HCT116 (cell line): Measurements from ENCODE around the gene KRT6A. TPM values are rescaled to one million over a fixed set of nuclear protein-coding genes. Genes with fewer than 3 reads are reported as not detected.
A peak's percentile ranks its signal among the peaks of the same experiment; 100 is the strongest.

Experiments used
- ATAC-seq: fragments of 200-7000 bp; cut with Tn5 transposase; 2 replicates; pipeline ENCODE4 v1.9.1; 2020; ENCODE audit warnings: mild to moderate bottlenecking, moderate library complexity
- BruUV-seq: library from RNA; stranded (reverse); fragments of 400-500 nt; replicated peaks from 2 replicates; lab custom pipeline; 2021; lab: Mats Ljungman, UMichigan
- CTCF ChIA-PET: fragments of 300-600 bp; sonication (Branson Sonifier 250); formaldehyde crosslinking; loops from one replicate; lab custom pipeline; 2021; ENCODE audit warnings: antibody characterized with exemption; lab: Charles Lee
- POLR2A ChIA-PET: fragments of 300-600, 350-600 bp; sonication (Branson Sonifier 250); formaldehyde crosslinking; loops from one replicate; lab custom pipeline; 2021; ENCODE audit warnings: antibody characterized with exemption; lab: Charles Lee
- RAD21 ChIA-PET, 2 experiments: fragments of 300-600 bp; sonication (Branson Sonifier 250); formaldehyde crosslinking; loops; one replicate each; lab custom pipeline; 2023; ENCODE audit warnings: low total read pairs in 2 of 2; ENCODE audit not compliant: uncharacterized antibody in 2 of 2, unreplicated experiment in 2 of 2, low non-redundant PET in 1 of 2; lab: Charles Lee
- DNase-seq: peaks from one replicate; pipeline ENCODE4 v3.0.0-alpha.2; 2010; ENCODE audit warnings: low read depth, low spot score
- H2AFZ ChIP-seq: fragments of 200-600 bp; shearing (Covaris generic), sonication (generic); 2 replicates; pipeline ENCODE4 v1.6.1; 2017; ENCODE audit warnings: low read depth, mixed run types, mixed read lengths, antibody characterized with exemption, low read length; ENCODE audit not compliant: poor library complexity, severe bottlenecking
- H3K27ac ChIP-seq: 2 replicates; pipeline ENCODE4 v1.5.1; 2012; ENCODE audit warnings: low read depth, low read length
- H3K27me3 ChIP-seq: fragments of 200-600 bp; sonication (generic); 2 replicates; pipeline ENCODE4 v1.6.1; 2016; ENCODE audit warnings: mixed run types, low read length, mixed read lengths; ENCODE audit not compliant: insufficient read depth
- H3K36me3 ChIP-seq, 2 experiments: fragments of 200-500 bp in 1 of 2; fragments of 200-600 bp in 1 of 2; sonication (Bioruptor generic) in 1 of 2; sonication (generic) in 1 of 2; 2 replicates each; pipeline versions ENCODE4 v1.5.1 to v1.6.1; 2014 to 2016; ENCODE audit warnings: low read length in 2 of 2, inconsistent platforms in 1 of 2, mixed read lengths in 1 of 2, mixed run types in 1 of 2; ENCODE audit not compliant: insufficient read depth in 2 of 2, control insufficient read depth in 1 of 2
- H3K4me1 ChIP-seq, 2 experiments: fragments of 200-600 bp in 1 of 2; sonication (generic) in 1 of 2; 2 replicates each; pipeline versions ENCODE4 v1.5.1 to v1.6.1; 2012 to 2017; ENCODE audit warnings: low read length in 2 of 2, inconsistent platforms in 1 of 2, mild to moderate bottlenecking in 1 of 2, mixed read lengths in 1 of 2, mixed run types in 1 of 2, moderate library complexity in 1 of 2; ENCODE audit not compliant: insufficient read depth in 2 of 2, control insufficient read depth in 1 of 2
- H3K4me2 ChIP-seq: fragments of 200-600 bp; sonication (generic); 2 replicates; pipeline ENCODE4 v1.6.1; 2017; ENCODE audit warnings: mixed run types, low read length, mixed read lengths
- H3K4me3 ChIP-seq, 2 experiments: fragments of 200-600 bp in 1 of 2; sonication (generic) in 1 of 2; replicated peaks in 1 of 2; 2 replicates each; pipeline ENCODE4 v1.5.1; 2011 to 2016; ENCODE audit warnings: low read length in 2 of 2, control low read depth in 1 of 2, low read depth in 1 of 2, mild to moderate bottlenecking in 1 of 2, mixed read lengths in 1 of 2, mixed run types in 1 of 2
- H3K79me2 ChIP-seq: fragments of 200-600 bp; sonication (generic); 2 replicates; pipeline ENCODE4 v1.6.1; 2017; ENCODE audit warnings: mild to moderate bottlenecking, mixed run types, low read length, moderate library complexity, mixed read lengths; ENCODE audit not compliant: insufficient read depth
- H3K9ac ChIP-seq: fragments of 200-600 bp; sonication (generic); 2 replicates; pipeline ENCODE4 v1.6.1; 2016; ENCODE audit warnings: low read length, mixed read lengths
- H3K9me2 ChIP-seq: fragments of 200-600 bp; sonication (generic), shearing (Covaris generic); 2 replicates; pipeline ENCODE4 v1.6.1; 2017; ENCODE audit warnings: mixed run types, mild to moderate bottlenecking, moderate library complexity; ENCODE audit not compliant: insufficient read depth
- H3K9me3 ChIP-seq, 2 experiments: fragments of 200-500 bp in 1 of 2; fragments of 200-600 bp in 1 of 2; sonication (Bioruptor generic) in 1 of 2; sonication (generic) in 1 of 2; 2 replicates each; pipeline ENCODE4 v1.6.1; 2014 to 2017; ENCODE audit warnings: low read length in 2 of 2, mixed read lengths in 2 of 2, inconsistent platforms in 1 of 2, low read depth in 1 of 2, mild to moderate bottlenecking in 1 of 2, mixed run types in 1 of 2, moderate library complexity in 1 of 2; ENCODE audit not compliant: control insufficient read depth in 1 of 2, insufficient read depth in 1 of 2
- H4K20me1 ChIP-seq: fragments of 200-600 bp; sonication (generic), shearing (Covaris generic); 2 replicates; pipeline ENCODE4 v1.6.1; 2017; ENCODE audit warnings: mixed run types, mild to moderate bottlenecking, moderate library complexity; ENCODE audit not compliant: insufficient read depth
- CBX3 ChIP-seq: IDR thresholded peaks from 2 replicates; pipeline ENCODE4 v1.6.1; 2012; ENCODE audit warnings: low read depth
- EGR1 ChIP-seq: IDR thresholded peaks from 2 replicates; pipeline ENCODE4 v1.6.1; 2012; ENCODE audit warnings: low read depth
- EZH2 ChIP-seq: fragments of 200-600 bp; sonication (generic); IDR thresholded peaks from 2 replicates; pipeline ENCODE4 v1.6.1; 2017; ENCODE audit warnings: antibody characterized with exemption, mixed run types
- POLR2A ChIP-seq: IDR thresholded peaks from 2 replicates; pipeline ENCODE4 v1.7.0; 2011; ENCODE audit warnings: borderline replicate concordance; ENCODE audit not compliant: insufficient read depth, insufficient read length; ENCODE audit errors: extremely low read depth
- SIN3A ChIP-seq: IDR thresholded peaks from 2 replicates; pipeline ENCODE4 v1.6.1; 2012; ENCODE audit warnings: low read depth
- TCF7L2 ChIP-seq: IDR thresholded peaks from 2 replicates; pipeline ENCODE4 v1.7.0; 2011; ENCODE audit warnings: borderline replicate concordance, inconsistent platforms; ENCODE audit not compliant: insufficient read depth, insufficient read length; ENCODE audit errors: extremely low read depth
- ZFX ChIP-seq: fragments of 450-650 bp; IDR thresholded peaks from 2 replicates; pipeline ENCODE4 v1.6.1; 2017
- ZNF274 ChIP-seq: fragments of 200-500 bp; sonication (Bioruptor generic); IDR thresholded peaks from 2 replicates; pipeline ENCODE4 v1.6.1; 2014; ENCODE audit warnings: mild to moderate bottlenecking, low read depth, low read length, inconsistent platforms
- intact Hi-C: fragments of 100-400 bp; cut with micrococcal nuclease; formaldehyde crosslinking; loops from 2 replicates; pipeline ENCODE4 v1.10.0; 2022
- total RNA-seq: library from RNA; stranded (reverse); gene quantifications from one replicate; pipeline ENCODE4 v1.2.1, GENCODE V29; 2021; ENCODE audit not compliant: unreplicated experiment

KRT6A gene
- total RNA-seq, 1 experiment from 2014 or later: 0.66 TPM

- no peaks in the 10 kb centered on the region for H3K36me3 ChIP-seq
- intact Hi-C loops: no loop called here
- CTCF ChIA-PET: no interaction called here
- BruUV-seq: no TSS peak
- peaks cover 29 to 66% of the 10 kb centered on the region in 2 experiments for H3K4me1 ChIP-seq
- ATAC-seq: peak; percentile 59
- peak overlapping the region; percentile 80; the same call in 1 of the 2 replicates for H3K27ac ChIP-seq
- peak overlapping the region; percentile 59 for H3K9ac ChIP-seq
- no peak for TF ChIP-seq CBX3
- no peak for TF ChIP-seq ZFX
- no peak for TF ChIP-seq EGR1
- no peak for TF ChIP-seq POLR2A
- no peak for TF ChIP-seq EZH2
- TF ChIP-seq ZNF274: no peak
- TF ChIP-seq, all 23 proteins: peak for 0
- Histone ChIP-seq H3K4me3 (no peak overlapping the region), H4K20me1 (no peaks in the 10 kb centered on the region), H3K9me2 (no peaks in the 10 kb centered on the region), H3K4me2 (peak overlapping the region; percentile 73), H2AFZ (no peak overlapping the region), H3K27me3 (no peaks in the 10 kb centered on the region), H3K79me2 (no peaks in the 10 kb centered on the region), H3K9me3 (no peaks in the 10 kb centered on the region)
- ChIA-PET POLR2A (no interaction called here), RAD21 (interaction anchor here in 1 of 2 experiments (0.6 kb wide), 1 partner anchor 390 kb away, joined by 3 read pairs; no protein-coding TSS in a partner anchor)
- DNase-seq: peak; percentile 27
These were observed 2.3 kb upstream of the KRT6A start for GRCh38 chr12:52495389-52495788.

GRCh38 chr12:52494518-52494917, 1.5 kb upstream of the KRT6A start:
- no peak for DNase-seq
- ATAC-seq: no peak
- TF ChIP-seq TCF7L2: no peak
- no peak for TF ChIP-seq SIN3A
- no peak overlapping the region for H3K27ac ChIP-seq
- H3K4me1 ChIP-seq: peaks cover 29 to 57% of the 10 kb centered on the region in 2 experiments
- no peak overlapping the region for H3K4me3 ChIP-seq
- ChIA-PET POLR2A (no interaction called here), RAD21 (no interaction called here), CTCF (interaction anchor here (0.8 kb wide), 1 partner anchor 99 kb away, joined by 3 read pairs; no protein-coding TSS in a partner anchor)
- H3K36me3 ChIP-seq: no peaks in the 10 kb centered on the region
- H3K9me3 ChIP-seq: no peaks in the 10 kb centered on the region
- no peaks in the 10 kb centered on the region for H3K27me3 ChIP-seq
- H3K4me2 ChIP-seq: peak overlapping the region; percentile 73; the same call in 1 of the 2 replicates
- H3K9ac ChIP-seq: no peak overlapping the region
- H4K20me1 ChIP-seq: no peaks in the 10 kb centered on the region
- H3K9me2 ChIP-seq: no peaks in the 10 kb centered on the region
- intact Hi-C loops: no loop called here
- no peak overlapping the region for H2AFZ ChIP-seq
- no TSS peak for BruUV-seq
- no peaks in the 10 kb centered on the region for H3K79me2 ChIP-seq
